GM18511 (cell line): ENCODE data around the gene ZBTB8A.
A peak's percentile ranks its signal among the peaks of the same experiment; 100 is the strongest.
"Not testable (repeated sequence)": the region's sequence is repeated elsewhere in the genome, so short reads cannot be mapped to it uniquely, and the experiment has no call there.

ENCODE experiments used
- ATAC-seq: cut with Tn5 transposase; IDR thresholded peaks from one replicate; pipeline ENCODE4 v1.9.1; 2021; ENCODE audit warnings: mild to moderate bottlenecking, moderate library complexity; ENCODE audit not compliant: unreplicated experiment

The ZBTB8A gene

DNA sequence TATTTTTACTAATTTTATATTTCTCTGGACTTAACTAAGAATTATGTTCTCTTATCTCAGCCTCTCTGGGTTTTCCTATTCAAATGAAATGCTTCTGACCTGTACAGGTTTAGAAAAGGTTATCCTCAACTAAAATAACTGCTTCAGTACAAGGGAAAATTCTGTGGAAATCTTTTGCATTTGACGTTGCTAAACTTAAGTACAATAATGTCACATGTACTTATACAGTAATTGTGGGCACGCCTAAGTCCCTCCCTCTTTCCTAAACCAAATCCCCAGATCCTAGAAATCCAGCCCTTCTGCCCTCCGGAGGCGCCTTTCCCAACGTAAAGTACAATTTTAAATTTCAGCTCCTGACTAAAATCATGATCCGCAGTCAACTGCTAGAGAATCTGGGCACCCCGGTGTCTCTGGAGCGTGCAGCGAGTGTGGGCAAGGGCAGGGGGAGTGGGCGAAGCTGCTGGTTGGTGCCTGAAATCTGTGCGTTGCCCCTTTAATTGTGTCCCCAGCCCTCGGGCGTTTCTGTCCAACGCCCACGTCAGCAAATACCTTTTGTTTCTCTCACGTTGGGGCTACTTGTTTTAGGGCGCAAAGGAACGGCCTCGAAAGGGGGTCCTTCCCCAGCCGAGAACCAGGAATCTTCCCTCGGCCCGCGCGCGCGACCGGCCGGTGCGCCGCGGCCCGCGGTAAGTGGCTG lies at the start of gene ZBTB8A:
Gene ZBTB8A, plus strand, starts transcription at position 541 of the 697 bp plus-strand sequence. CDS start 53,505 bp downstream, outside the sequence.
- ATAC-seq: no peak

DNA sequence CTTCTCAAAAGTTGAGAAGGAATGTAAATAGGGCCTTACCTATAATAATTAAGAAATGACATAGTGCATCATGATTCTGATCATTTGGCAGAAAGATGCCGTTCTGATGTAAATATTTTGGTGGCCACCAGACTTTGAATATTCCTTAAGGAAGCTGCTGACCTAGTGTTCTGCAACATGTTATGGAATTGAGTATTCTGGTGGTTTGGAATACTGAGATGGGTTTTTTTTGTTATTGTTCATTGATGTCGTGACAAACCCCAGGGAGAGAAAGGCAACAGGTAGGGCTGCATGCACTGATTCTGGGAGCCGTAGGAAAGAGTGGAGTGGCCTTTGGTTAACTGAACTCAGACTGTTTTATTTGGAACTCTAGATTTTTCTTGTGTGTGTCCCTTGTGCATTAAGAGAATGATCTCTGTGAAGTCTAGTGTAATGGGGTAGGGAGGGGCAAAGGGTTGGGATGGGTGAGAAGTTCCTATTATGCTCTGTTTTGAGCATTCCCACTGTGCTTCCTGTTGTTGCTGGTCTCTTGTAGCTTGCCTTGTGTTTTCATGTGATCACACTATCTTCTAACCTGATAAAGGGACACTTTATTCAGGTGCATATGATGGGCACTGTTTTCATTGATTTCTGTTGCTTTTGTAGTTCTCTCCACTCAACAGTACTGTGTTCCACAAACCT lies 49.3 kb upstream of the ZBTB8A start:
- ATAC-seq: no peak

DNA sequence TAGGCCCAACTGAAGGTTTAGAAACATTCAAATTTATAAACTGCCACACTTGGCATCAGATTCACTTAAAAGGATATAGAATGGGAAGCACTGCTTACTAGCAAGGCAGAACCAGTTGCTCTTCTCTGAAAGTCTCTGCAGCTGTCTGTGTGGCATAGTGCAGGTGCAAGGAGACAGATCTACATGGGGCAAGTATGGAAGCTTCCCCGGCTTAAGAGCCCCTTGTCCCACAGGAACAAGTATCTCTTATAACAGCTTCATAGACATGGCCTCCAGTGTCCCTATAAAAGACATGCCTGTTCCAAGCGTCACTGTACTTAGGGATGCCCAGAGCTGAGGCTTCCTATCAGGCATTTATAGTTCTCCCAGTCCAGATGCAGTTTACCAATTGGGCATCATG lies 47.8 kb upstream of the ZBTB8A start:
- ATAC-seq: no peak

DNA sequence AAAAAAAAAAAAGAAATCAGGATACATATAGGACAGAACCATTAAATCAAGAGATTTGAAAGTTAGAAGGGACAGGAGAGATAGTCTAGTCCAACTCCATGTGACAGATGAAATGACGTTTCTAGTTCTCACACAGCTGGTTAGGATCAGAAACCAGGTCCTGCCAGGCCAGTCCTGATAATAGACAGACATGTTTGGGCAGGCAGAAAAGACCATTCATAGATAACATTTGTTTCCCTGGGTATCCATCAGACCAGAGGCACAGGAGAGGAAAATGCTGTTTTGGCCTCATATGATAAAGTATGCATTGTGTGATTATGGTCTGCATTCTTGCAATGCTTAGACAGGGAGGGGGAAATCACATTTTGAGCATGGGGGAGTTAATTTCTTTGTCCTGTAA lies 45.0 kb upstream of the ZBTB8A start:
- no peak for ATAC-seq

DNA sequence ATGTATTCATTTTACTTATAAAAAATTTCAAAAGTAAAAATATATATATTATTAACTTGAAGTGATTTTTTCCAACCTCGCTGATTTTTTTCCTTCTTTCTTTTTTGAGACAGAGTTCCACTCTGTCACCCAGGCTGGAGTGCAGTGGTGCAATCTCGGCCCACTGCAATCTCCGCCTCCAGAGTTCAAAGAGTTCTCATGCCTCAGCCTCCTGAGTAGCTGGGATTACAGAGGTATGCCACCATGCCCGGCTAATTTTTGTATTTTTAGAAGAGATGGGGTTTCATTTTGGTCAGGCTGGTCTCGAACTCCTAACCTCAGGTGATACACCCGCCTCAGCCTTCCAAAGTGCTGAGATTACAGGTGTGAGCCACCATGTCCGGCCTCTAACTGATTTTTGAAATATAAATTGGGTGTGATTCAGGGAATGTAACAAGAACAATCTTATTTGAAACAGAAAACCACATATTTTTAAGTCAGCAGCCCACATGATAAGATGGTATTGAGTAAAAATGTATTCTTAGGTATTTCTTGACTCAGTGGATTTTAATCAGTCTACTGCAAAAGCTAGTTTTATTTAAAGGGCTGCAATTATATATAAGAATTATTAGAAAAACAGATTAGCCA lies 44.4 kb upstream of the ZBTB8A start:
- ATAC-seq: no peak

DNA sequence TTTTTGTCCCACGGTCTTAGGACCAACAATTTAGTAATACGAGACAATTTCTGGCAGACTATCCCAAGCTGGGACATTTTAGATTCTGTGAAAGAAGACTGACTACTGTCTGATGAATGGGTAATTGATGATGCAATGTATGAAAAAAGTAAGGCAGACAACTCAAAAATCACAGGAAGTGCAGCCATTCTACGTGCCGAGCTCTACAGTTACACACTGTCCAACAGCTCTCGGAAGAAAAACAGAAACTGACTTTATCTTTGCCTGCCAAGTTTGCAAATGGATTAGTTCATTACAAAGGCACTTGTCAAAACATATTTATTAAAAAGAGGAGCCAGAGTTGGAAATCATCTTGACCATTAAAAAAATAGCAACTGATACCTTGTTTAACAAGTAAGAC lies 43.1 kb upstream of the ZBTB8A start:
- ATAC-seq: no peak

DNA sequence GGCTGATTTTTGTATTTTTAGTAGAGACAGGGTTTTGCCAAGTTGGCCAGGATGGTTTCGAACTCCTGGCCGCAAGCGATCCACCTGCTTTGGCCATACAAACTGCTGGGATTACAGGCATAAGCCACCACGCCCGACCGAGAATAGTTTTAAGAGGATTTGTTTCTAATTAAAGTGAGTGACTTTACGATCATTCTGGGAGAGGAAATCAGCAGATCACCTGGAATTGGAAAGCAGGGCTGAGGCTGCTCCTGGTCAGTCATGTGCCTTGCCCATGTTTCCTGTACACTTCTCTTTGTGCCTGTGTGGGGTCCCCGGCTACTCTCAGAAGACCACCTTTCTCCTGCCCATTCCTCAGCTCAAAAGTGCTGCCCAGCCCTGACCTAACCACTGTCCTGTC lies 40.5 kb upstream of the ZBTB8A start:
- ATAC-seq: no peak

DNA sequence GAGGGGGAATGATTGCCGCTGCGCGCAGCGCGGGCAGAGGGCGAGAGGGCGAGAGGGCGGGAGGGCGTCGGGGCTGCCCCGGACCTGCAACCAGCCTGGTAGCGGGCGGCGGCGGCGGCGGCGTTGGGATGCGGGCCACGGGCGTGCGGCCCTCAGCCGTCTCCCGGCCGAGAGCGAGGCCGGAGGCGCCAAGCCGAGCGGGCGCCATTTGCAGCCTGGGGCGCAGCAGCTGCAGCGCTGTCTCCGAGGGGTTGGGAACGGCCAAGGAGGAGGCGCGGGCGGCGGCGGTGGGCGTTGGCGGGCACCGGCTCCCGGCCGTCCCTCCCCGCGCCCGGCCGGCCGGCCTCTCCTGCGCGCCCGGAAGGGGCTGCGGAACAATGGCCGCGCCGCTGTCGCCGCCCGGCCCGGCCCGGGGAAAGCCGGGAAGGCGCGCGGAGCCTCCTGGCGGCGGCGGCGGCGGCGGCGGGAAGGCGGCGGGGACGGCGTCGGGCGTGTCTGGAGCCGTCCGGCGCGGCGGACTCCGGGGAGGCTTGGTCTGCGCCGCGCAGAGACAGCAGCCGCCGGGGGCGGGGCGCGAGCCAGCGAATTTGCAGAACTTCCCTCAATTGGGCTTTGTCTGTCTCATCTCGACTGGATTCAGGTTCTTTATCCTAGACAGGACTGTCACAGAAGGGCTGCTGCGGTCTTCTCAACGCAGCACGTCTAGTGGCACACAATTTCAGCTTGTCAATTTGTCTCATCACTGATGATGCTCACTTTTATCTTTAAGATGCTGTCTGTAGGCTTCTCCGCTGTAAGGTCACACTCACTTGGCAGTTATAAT lies 38.6 kb upstream of the ZBTB8A start:
- ATAC-seq: peak; percentile 59

DNA sequence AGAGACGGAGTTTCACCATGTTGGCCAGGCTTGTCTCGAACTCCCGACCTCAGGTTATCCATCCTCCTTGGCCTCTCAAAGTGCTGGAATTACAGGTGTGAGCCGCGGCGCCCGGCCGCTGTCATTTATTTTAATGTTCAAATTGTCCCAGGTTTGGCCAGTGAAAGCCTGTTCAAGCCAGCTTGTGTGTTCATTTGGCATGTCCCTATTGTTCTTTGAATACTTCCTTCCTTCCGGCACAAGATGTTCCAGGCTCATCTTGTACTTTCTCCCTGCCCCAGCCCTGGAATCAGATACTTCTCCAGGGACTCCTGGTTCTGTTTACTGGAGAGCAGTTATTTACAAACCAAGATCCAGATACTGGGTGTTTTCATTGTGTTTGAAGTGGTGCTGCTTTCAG lies 37.4 kb upstream of the ZBTB8A start:
- no peak for ATAC-seq

DNA sequence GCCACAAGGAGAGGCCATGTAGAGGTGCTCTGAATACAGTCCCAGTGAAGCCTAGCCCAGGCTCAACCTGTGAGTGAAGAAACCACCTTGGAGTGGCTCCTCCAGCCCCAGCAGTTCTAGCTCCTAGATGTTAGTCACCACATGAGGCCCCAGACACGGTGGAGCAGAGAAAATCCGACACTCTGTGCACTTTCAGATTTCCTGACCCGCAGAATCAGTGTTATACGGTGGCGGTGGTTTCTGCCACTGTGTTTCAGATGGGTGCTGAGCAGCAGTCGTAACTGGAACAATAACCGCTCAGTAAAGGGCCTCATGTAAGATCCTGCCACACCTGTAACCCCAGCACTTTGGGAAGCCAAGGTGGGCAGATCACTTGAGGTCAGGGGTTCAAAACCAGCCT lies 36.1 kb upstream of the ZBTB8A start:
- ATAC-seq: no peak

DNA sequence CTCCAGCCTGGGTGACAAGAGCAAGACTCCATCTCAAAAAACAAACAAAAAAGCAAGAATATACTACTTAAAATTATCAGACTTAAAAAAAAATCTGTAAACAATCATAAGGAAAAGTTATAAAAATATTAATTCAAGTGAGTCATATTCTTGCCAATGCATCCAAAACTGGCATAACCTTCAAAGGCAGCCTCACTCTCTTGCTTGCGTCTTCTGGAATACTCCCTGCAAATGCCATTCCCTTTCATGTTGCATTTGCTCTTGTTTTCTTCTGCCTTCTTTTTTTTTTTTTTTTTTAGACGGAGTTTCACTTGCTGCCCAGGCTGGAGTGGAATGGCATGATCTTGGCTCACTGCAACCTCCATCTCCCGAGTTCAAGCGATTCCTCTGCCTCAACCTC lies 32.2 kb upstream of the ZBTB8A start:
- ATAC-seq: no peak

DNA sequence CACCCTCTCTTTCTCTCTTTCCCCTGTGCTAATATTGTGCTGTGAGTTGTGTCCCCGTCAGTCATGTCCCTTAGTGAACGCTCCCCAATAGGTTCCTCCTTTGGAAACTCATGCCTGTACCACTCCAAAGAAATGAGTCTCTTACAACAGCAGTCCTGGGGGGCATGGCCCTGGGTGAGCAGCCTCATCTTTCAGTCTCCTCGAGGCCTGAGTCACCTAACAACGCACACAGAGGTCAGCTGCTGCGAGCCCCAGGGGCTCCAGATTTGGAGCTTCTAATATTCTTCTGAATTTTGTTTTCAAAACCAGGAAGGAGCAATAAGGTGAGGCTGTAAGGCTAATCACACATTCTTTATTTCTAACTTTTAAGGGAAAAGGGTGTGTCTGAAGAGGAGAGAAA lies 30.5 kb upstream of the ZBTB8A start:
- ATAC-seq: no peak

DNA sequence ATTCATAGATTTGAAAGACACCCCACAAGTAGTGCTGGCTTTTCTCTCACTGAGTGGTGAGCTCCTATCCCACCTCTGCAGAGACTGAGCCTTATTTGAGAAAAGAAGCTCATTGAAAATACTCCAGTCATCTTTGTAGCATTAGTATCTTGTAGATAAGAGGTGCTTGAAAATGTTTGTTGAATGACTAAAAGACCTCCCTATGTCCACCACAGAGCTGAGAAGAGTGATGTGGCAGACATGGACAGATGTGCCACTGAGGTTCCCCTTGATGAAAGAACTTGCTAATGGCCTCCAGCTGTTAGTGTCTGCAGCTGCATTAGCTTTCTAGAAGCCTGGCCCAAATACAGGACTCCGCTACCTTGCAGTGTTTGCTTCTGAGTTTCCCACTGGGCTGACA lies 29.3 kb upstream of the ZBTB8A start:
- ATAC-seq: no peak

DNA sequence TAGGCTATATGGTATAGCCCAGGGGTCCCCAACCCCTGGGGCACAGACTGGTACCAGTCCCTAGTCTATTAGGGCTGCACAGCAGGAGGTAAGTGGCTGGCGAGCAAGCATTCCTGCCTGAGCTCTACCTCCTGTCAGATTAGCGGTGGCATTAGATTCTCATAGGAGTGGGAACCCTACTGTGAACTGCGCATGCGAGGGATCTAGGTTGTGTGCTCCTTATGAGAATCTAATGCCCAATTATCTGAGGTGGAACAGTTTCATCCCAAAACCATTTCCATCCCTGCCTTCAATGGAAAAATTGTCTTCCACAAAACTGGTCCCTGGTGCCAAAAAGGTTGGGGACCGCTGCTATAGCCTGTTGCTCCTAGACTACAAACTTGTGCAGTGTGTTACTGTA lies 22.8 kb upstream of the ZBTB8A start:
- ATAC-seq: no peak

DNA sequence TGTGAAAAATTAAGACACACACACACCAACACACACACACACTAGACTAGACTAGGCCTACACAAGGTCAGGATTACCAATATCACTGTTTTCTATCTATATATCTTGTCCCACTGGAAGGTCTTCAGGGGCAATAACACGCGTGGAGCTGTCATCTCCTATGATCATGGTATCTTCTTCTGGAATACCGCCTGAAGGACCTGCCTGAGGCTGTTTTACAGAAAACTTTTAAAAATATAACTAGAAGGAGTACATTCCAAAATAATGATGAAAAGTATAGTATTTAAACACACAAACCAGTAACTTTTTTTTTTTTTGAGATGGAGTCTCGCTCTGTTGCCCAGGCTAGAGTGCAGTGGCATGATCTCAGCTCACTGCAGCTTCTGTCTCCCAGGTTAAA lies 20.3 kb upstream of the ZBTB8A start:
- ATAC-seq: no peak

DNA sequence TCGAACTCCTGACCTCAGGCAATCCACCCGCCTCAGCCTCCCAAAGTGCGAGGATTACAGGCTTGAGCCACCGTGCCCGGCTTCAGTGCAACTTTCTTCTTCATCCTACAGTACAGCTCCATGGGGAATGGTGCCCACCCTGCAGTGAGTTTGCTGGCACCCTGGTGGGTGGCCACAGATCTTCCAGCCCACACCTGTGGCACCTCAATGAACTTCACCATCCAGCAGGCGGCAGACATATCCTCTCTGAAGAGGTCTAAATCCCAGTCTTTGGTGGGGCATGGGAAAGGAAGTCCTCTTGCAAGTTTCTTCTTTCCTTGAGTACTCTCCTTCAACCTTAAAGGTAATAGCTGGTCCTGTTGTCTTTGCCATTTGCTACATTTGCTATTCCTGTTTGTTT lies 18.1 kb upstream of the ZBTB8A start:
- ATAC-seq: no peak

DNA sequence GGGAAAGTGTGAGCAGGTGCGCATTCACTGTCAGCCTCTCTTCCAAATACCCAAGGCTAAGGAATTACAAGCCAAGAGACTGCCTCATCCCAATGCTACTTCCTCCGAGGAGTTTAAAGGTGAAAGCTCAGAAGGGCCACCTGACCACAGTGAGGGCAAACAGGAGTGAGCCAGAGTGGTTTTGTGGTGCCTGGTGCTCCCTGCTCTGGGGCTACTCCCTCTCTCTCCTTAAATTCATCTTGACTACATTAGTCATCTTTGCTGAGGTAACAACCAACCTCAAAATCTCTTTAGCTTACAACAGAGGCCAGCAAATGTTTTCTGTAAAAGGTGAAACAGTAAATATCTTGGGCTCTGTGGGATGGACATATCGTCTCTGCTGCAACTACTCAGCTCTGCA lies 14.2 kb upstream of the ZBTB8A start:
- ATAC-seq: no peak

DNA sequence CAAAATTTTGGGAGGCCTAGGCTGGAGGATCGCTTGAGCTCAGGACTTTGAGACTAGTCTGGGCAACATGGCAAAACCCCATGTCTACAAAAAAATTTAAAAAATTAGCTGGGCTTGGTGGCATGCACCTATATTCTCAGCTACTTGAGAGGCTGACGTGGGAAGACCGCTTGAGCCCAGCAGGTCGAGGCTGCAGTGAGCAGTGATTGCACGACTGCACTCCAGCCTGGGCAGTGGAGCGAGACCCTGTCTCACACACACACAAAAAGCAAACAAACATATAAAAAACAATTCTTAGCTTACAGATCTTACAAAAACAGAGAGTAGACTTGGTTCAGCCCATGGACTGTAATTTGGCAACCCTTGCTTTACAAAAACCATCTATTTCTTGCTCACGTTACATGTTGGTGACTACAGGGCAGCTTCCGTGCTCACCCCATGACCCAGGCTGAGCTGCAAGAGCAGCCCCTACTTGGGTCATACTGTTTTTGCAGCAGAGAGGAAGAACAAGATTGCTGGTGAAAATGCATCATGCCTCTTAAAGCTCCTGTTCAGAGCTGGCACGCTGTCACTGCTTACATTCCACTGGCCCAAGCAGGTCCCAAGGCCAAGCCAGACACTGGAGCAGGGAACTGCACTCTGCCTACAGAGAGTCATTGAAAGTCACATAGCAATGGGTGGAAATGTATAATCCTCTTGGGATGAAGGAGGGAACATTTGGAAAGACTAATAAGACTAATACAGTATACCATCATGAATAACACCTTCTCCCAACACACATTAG lies 13.4 kb upstream of the ZBTB8A start:
- no peak for ATAC-seq

DNA sequence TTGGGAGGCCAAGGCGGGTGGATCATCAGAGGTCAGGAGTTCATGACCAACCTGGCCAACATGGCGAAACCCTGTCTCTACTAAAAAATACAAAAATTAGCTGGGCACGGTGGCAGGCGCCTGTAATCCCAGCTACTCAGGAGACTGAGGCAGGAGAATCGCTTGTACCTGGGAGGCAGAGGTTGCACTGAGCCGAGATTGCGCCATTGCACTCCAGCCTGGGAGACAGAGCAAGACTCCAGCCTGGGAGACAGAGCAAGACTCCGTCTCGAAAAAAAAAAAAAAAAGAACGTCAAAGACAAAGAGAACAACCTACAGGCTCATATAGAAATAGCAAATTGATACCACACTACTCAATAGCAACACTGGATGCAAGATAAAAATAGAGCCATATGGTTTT lies 10.7 kb upstream of the ZBTB8A start:
- not testable (repeated sequence) for ATAC-seq

DNA sequence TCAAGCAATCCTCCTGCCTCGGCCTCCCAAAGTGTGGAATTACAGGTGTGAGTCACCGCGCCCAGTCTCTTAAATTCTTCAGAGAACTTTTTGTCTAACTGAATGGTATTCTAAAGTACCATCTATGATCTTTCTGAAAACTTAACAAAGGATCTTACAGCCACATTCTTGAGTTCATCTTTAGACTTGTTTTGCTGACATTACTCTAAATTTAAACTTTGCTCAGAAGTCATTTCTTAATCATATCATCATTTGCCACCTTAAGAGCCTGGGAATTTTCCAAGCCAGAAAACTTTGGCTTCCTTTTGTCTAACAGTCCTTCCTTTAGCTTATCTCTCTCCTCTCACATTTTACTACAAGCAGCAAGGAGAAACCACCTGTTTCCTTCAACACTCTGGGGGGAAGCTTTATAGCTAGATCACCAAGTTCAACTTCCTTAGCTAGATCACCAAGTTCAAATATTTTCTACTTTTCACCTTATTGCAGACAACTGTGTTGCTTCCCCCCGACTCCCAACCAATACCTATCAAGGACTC lies 5.4 kb upstream of the ZBTB8A start:
- ATAC-seq: no peak
